Activated CD8-positive, alpha-beta T cell treated with anti-CD3 and anti-CD28 coated beads for 36 hours (primary cell): ENCODE measurements around the gene P2RX2. TPM values are rescaled to one million over a fixed set of nuclear protein-coding genes. Genes with fewer than 3 reads are reported as not detected.

Source experiments
- ATAC-seq: fragments of 200-7000 bp; cut with Tn5 transposase; one replicate; pipeline ENCODE4 v1.10.0; 2021; ENCODE audit warnings: mild to moderate bottlenecking, moderate library complexity
- CTCF ChIA-PET: fragments of 350-600 bp; sonication (Branson Sonifier 250); formaldehyde crosslinking; loops from one replicate; lab custom pipeline; 2021; ENCODE audit warnings: antibody characterized with exemption; lab: Charles Lee
- POLR2A ChIA-PET: fragments of 350-600 bp; sonication (Branson Sonifier 250); formaldehyde crosslinking; loops from one replicate; lab custom pipeline; 2021; ENCODE audit warnings: antibody characterized with exemption; lab: Charles Lee
- DNase-seq: peaks from one replicate; pipeline ENCODE4 v3.0.0-alpha.2; 2020
- H3K27ac Mint-ChIP-seq: one replicate; pipeline ENCODE4 v1.8.0; 2021; ENCODE audit warnings: mild to moderate bottlenecking, mixed read lengths
- H3K27me3 Mint-ChIP-seq: one replicate; pipeline ENCODE4 v1.8.0; 2021; ENCODE audit warnings: mixed read lengths
- H3K36me3 Mint-ChIP-seq: one replicate; pipeline ENCODE4 v1.8.0; 2021; ENCODE audit warnings: low read depth, mixed read lengths
- H3K4me1 Mint-ChIP-seq: one replicate; pipeline ENCODE4 v1.8.0; 2021; ENCODE audit warnings: low read depth, mixed read lengths
- H3K4me3 Mint-ChIP-seq: one replicate; pipeline ENCODE4 v1.8.0; 2021; ENCODE audit warnings: mild to moderate bottlenecking, moderate library complexity, mixed read lengths
- H3K9me3 Mint-ChIP-seq: one replicate; pipeline ENCODE4 v1.8.0; 2021; ENCODE audit warnings: mixed read lengths
- CTCF ChIP-seq: fragments of 200-600 bp; IDR thresholded peaks from one replicate; pipeline ENCODE4 v1.8.0; 2022; ENCODE audit warnings: antibody characterized with exemption, mild to moderate bottlenecking
- intact Hi-C: fragments of 100-400 bp; cut with micrococcal nuclease; formaldehyde crosslinking; loops from one replicate; pipeline ENCODE4 v1.10.0; 2022
- microRNA-seq: library from miRNA; unstranded; fragments of <30 nt; microRNA quantifications from one replicate; pipeline ENCODE4 v1.2.0, GENCODE V29; 2022; ENCODE audit warnings: borderline microRNAs expressed, borderline replicate concordance
- total RNA-seq, 2 experiments: library from RNA; stranded (reverse); gene quantifications; one replicate each; pipeline ENCODE4 v1.2.3, GENCODE V29; 2021

The P2RX2 gene
- total RNA-seq, 2 experiments from 2014 or later: not detected

- H3K27me3 Mint-ChIP-seq: no peaks in the 10 kb centered on the region
- no peaks in the 10 kb centered on the region for H3K9me3 Mint-ChIP-seq
- intact Hi-C loops: no loop called here
- ChIA-PET CTCF (interaction anchor here (1.4 kb wide), 1 partner anchor 54 kb away, joined by 3 read pairs; no protein-coding TSS in a partner anchor), POLR2A (no interaction called here)
- no peaks in the 10 kb centered on the region for H3K4me1 Mint-ChIP-seq
- no peak overlapping the region for H3K27ac Mint-ChIP-seq
- ATAC-seq (no peak), DNase-seq (no peak)
- peaks cover 64% of the 10 kb centered on the region for H3K36me3 Mint-ChIP-seq
- no peak for TF ChIP-seq CTCF
- no peak overlapping the region for H3K4me3 Mint-ChIP-seq
Measured at GRCh38 chr12:132669166-132669879, 50.7 kb downstream of the P2RX2 start.

Small RNAs within 50 kb of the gene (microRNA-seq; reads per million reads assigned to microRNA genes)
- gene MIR6763: 0.91 reads per million

Other genes starting within 250 kb of the P2RX2 start
- gene FBRSL1, start 128.6 kb upstream of the P2RX2 start, total RNA-seq: 10 to 100 TPM; 41.4 to 48.1 TPM
- not detected for gene LRCOL1, start 8.2 kb upstream of the P2RX2 start, total RNA-seq
- 100 to 1,000 TPM; 115 to 121 TPM for gene POLE, start 68.6 kb downstream of the P2RX2 start, total RNA-seq
- gene PXMP2, start 68.8 kb downstream of the P2RX2 start, total RNA-seq: 10 to 100 TPM; 14.3 TPM
- gene PGAM5, start 92.1 kb downstream of the P2RX2 start, total RNA-seq: 10 to 100 TPM; 69.6 to 73.2 TPM
- 100 to 1,000 TPM; 103 to 108 TPM for gene ANKLE2, start 143.1 kb downstream of the P2RX2 start, total RNA-seq
- 10 to 100 TPM; 52.2 to 55.6 TPM for gene GOLGA3, start 210.1 kb downstream of the P2RX2 start, total RNA-seq